NOMO-1 treated with DMSO at 0.1 percent for 48 hours (cell line): ENCODE measurements around the gene MCC.

Experiments
- DNase-seq: peaks from one replicate; lab custom pipeline; 2025; ENCODE audit not compliant: unreplicated experiment; lab: John Stamatoyannopoulos, UW

The MCC gene

DNA sequence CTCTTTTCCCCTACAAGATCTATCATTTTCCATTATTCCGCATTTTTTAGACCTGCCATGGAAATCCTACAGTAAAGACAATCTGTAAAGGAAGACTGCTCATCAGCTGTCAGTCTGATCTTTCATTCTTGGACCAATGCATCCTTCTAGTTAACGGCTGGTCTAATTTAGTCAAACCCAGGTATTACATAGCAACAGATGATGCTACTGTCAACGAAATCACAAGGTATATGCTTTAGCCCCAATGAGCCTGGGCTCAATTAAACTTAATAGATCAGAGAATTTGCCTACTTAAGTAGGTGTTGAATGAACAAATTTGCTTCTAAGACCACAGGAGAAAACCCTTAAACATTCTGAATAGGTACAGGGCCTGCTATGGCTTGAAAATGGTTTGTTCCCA is 260.5 kb downstream of the MCC start:
- no peak for DNase-seq

DNA sequence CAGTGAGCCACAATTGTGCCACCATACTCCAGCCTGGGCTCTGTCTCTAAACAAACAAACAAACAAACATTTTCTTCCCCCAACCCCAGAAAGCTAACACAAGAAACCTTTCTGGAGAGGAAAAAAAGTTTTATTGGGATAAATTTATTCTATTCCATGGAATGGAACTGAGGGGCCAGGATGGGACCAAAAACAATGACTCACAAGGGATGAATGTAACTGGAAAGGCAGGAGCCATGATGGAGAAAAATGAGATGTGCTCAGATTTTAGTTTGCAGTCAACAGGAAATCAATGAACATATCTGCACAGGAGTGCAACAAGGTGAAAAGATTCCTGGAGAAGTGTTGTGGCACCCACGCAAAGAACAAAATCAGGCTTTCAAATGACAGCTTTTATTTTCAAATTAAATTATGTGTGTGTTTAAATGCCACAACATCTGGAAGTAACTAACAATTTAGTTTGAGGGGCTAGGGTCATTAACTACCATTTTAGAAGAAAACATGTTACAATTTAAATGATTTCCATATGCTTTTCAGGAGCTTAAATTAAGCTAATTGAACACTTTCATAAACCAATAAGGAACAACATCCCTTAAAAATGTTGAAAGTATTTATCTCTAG is 262.0 kb downstream of the MCC start:
- DNase-seq: no peak

DNA sequence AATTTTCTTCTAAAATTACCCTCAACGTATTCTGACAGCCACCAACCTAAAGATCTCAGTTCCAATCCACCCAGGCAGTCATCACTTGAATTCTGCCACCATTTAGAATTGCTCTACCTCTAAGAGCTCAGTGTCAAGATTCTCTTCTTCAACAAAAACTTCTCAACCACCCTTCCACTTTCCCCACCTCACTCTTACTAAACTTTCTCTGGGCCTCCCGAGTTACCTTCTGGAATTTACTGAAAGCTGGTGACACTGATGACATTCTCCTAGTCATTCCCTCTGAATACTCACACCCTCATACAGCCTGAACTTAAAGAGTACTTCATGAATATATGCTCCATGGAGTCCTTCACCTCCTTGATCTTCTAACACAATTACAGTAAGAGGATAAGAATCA is 263.0 kb downstream of the MCC start:
- DNase-seq: no peak

DNA sequence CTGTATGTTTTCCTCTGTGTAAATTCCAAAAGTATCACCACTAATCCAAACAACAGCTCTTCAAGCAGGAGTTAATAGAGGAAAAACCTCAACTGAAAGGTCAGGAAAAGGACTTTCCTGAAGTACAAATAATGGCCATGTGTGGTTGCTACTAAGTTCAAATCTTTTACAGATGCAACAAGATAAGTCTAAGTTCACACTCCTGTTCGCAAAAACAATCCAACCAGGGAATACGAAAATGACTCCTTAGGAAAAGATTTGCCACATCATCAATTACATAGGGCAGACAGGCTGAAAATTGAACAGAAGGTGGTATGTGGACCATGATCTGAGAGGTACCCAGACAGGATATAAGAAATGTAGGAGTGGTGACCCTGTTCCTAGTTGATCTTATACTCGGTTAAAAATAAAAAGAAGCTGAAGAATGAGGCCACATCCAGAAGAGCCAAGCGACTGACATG is 263.6 kb downstream of the MCC start:
- DNase-seq: no peak

DNA sequence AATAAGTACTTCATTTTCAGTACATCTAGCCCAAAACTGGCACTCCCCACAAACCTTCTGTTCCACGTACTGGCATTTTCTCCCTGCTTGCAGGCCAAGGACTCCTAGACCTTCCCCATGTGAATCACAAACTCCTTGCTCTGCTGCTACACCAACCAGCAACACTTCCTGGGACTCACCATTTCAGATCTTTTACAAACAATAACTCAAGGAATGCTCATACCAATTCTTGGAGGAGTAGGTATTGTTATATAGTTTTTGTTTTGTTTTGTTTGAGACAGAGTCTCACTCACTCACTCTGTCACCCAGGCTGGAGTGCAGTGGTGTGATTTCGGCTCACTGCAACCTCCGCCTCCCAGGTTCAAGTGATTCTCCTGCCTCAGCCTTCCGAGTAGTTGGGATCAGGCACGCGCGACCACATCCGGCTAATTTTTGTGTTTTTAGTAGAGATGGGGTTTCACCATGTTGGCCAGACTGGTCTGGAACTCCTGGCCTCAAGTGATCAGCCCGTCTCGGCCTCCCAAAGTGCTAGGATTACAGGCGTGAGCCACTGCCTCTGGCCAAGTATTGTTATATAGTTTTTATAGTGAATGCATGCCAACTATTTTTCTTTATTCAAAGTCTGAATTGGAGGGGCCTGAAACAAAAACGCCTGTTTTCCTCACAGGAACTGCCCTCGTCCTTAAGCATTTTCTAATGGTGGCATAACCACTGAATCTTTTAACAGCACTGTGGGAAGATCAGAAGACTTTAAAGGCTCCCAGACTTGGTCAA is 264.2 kb downstream of the MCC start:
- no peak for DNase-seq

DNA sequence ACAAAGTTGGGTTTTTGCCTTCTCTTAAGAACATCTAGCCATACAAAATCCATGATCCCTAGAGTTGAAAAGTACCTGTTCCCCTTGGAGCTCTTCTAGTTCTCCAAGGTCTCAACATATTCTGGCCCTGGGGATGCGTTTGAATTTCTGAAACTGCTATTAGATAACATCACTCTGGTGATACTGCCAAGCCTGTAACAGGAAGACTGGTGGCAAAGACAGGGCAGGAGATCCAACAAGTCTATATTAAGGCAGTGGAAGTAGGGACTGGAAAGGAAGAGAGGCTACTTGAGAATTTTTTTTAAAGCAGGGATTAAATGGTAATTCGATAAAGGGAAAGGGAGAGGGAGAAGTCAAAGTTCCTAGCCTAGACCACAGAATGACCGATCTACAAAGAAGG is 264.9 kb downstream of the MCC start:
- no peak for DNase-seq

DNA sequence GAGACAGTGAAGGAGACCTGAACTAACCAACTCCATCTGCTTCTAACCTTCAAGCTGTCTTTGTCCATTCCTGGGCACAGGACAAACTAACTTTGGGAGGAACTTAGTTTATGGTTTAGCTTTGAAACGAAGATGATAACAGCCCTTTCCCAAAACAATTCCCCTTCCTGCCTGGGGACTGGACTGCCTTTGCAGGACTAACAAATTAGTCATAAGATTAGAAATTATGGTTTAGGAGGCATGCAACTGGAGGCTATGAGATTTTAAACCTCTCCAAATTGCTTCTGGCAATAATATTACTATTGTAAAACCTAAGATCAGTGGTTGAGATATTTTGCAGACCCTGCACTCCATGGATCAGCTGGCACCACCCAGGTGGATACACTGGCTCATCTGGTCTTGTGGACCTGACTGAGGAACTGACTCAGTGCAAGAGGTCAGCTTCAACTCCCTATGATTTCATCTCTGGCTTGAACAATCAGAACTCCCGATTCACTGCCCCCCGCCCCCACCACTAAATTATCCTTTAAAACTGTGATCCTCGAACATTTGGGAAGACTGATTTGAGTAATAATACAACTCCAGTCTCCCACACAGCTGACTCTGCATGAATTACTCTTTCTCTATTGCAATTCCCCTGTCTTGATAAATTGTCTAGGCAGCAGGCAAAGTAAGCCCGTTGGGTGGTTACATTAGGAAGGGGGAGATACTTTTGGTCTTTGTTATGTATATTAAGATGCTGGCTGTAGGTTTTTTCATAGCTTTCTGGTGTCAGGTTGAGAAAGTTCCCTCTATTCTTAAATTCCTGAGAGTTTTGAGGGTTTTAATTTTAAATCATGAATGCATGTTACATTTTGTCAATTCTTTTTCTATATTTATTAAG is 266.7 kb downstream of the MCC start:
- no peak for DNase-seq

DNA sequence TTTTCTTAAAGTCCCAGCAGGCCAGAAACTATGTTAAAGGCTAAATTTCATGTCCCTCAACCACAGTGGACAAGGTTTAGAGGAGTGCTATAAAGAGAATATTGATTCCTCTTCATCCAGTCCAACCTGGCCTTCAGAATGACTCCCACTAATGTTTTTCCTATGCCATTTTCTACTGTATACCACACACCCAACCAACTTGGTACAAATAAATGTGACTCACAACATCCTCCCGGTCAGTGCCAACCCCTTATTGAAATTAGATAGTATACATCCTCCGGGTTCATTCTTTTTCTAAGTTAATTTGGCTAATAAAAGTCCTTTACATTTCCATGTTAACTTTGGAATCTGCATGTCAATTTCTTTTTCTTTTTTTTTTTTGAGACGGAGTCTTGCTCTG is 268.6 kb downstream of the MCC start:
- no peak for DNase-seq

DNA sequence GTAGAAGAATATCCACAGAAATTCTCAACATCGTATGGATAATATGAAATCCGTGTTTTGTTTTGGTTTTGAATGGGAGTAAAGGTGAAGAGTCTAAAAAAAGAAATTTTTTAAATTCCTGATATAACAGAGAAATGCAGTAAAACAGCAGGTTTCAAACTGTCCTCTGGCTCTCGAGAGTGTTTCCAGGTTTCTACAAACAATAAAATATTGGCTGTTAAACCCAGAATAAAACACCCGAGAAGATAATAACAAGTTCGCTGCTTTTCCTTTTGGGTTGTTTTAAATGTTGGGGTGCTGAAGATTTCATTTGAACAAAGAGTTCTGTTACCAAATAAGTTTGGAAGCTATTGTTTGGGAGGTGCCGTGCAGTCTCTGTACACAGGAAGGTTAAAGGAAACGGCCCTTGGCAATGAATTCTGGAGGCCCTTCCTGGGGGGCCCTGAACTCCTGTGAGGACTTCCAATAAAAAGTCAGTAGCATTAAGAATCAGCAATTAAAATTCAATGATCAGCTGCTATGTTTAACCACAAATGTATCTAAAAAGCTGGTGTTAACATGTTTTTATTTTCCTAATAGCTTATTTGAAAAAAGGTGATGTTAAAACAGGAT is 269.2 kb downstream of the MCC start:
- no peak for DNase-seq

DNA sequence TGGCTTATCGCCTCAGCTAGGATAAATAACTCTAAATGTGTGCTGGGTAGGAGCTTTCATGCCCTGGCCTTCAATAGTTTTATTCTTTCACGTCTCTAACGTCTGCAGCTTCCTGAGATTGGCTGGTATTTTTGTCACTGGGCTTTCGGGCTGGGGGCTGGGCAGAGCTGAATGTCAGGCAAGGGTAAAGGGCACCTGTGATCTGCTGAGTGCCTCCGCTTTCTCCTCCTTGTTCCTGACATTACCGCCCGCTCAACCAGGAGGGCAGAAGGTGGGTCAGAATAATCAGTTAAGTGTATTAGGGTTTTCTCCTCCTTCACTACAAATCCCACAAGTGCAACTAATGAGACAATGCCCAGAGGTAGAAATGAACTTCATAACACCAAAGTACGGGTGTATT is 270.1 kb downstream of the MCC start:
- no peak for DNase-seq

DNA sequence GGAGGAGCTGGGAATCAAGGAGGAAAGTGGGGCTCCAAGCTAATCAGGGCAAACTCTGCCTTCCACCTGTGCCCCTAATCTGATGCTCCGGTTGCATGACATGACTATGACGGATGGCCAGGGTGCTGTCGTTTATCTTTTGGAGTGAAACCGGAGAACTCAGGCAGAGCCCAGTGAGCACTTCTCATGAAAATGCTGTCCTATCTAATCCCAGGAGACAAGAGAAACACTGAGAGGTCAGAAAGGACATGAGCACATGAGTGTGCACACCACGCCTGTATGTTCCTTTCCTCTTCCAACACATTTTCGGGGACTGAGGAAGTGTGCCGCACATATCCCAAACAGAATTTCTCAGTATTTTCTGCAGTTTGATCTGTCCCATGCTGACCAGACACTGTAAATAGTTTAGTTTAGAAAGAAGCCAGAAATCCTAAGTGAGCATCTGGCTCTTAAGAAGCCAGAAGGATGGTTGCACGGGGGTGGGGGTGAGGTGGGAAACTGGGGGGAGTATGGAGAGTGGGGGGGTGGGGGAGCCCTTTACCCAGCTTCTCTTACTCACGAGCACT is 270.6 kb downstream of the MCC start:
- DNase-seq: no peak

DNA sequence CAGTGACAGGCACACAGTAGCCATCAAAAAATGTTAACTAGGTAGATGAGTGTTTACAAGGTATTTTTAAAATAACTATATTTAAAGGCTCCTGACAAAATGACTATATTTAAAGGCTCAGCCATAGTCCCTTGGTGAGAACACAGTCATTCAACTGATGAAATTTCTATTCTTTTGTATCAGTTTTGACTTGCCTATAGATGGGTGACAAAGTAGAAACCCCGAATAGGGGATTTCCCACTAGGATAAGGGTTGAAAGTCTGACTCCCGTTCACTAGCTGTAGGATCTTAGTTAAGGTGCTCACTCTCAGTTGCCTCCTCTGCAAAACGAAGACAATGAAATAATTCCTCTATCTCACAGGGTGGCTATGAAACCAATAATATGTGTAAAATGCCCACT is 271.7 kb downstream of the MCC start:
- DNase-seq: no peak

DNA sequence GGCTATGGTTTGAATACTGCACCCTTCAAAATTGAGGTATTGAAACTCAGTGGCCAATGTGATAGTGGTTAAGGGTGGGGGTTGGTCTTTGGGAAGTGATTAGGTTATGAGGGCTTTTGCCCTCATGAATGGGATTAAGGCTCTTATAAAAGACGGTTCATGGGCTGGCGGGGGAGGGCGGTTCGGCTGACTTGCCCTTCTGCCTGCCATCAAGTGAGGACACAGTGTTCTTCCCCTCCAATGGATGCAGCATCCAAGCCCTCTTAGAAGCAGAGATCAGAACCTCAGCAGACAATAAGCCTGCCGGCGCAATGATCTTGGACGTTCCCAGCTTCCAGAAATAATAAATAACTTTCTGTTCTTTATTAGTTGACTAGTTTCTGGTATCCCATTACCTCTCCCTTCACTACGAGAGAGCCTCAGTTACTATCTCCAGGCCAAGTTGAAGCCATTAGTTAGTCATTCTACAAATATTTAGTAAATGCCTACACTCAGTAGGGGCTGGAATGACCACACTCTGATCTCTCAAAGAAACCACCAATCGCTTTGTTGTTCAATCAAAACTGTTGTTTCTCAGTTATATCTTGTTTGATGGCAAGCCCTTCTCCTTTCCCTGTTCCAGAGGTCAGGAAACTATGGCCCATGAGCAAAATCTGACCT is 272.7 kb downstream of the MCC start:
- DNase-seq: no peak

DNA sequence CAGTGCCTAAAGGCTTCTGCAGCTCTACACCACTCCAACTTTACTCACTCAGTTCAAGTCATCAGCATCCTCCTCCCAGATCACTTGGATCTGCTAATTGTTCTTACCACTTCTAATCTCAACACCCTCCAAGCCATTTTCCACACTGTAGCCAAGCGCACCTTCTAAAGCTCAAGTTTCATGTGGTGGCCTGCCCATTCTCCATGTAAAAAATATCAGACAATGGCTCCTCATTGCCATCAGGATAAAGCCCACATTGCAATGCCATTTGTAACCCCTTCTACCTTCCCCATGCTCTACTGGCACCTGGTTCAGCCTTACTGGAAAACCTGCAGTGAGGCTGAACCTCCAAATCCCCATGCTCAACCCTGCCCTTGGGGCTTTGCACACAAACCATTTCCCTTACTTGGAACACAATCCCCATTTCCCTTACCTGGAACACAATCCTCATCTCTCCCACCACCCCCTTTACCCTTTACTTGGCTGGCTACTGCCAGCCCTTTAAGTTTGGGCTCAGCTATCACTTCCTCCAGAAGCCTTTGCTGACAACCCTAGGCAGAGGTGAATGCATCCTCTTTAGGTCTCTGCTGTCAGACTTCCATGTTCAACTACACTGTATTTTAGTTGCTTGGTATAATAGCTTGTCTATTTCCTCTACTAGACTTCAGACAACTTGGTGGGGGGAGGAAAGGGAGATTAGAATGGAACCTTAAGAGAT is 273.5 kb downstream of the MCC start:
- no peak for DNase-seq

DNA sequence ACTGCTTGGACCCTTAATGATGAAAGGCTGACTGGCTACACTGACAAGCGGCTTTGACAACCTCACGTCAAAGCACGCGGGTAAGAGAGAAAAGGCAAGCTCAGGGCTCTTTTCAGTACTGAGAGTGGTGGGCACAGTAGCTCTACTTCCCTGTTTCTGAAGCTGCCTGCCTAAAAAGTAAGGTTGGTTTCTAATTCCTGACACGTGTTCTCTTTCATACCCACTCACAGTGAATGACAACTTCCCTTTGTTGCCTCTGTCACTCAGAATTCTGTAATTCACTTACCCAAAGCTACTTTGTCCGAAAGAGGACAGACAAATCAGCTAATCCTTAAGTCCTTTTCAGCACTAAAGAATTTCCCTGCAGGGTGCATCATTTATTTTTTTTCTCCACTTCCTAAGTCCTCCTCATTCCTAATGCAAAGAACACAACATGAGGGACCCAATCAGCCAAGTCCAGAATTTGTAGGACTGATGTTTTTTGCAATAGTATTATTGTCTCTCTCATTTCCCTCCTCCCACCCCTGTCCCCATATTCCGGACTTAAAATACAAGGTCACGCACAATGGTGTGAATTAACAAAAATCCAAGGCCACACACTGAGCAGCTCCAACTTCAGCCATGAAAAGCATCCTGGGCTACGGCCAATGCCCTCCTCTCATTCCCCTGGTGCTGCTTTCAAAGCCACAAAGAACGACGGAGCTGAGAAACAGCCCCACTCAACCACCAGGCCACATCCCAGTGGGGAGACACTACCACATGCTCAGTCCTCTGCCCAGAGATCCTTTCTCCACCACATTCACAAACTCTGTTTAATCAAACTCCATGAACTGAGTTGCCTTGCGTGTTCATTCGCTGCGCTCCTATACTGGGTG is 274.5 kb downstream of the MCC start:
- DNase-seq: peak; percentile 32

DNA sequence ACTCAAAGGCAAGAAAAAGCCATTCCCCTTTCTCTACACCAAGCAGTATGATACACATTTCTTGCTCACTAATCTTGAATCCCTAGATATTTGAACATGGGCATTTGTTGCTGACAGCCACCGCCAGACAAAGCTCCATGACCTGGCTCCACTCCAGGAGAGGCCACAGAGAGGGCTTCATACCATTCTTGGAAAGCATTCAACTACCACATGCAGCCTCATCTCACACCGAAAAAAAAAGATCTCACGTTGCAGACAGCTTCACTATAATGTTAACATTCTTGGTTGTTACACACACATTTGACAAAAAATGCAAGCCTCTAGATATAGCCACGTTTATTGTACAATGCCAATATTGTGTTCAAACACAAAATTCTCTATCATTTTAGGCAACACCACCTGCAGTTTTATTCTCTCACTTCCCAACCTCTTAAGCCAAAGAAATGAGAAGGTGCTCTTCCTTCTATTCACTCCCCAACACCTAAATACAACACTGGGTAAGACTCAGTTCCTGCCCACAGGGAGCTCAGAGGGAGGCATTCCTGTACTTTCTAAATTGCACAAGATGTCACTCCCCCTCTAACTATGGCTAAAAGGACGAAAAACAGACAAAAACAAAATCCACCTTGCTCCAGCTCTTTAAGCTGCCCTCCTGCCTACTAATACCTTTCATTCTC is 275.9 kb downstream of the MCC start:
- no peak for DNase-seq

DNA sequence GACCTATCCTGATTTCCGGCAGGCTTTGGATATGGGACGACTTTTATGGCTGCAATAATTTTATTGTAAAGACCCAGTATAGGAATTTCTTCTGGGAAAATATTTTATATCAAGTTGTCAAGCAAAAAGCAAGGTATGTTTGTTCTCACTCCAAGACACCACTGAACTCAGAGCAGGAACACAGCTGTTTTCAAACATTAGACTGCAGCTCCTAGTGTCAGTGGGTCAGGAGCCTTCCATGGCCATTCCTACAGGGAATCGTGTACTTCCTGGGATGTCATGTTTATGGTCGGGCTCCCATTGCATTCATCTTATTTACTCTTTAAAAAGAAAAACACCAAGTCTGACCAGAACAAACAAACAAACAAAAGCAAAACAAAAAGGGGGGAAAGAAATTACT is 278.8 kb downstream of the MCC start:
- no peak for DNase-seq

DNA sequence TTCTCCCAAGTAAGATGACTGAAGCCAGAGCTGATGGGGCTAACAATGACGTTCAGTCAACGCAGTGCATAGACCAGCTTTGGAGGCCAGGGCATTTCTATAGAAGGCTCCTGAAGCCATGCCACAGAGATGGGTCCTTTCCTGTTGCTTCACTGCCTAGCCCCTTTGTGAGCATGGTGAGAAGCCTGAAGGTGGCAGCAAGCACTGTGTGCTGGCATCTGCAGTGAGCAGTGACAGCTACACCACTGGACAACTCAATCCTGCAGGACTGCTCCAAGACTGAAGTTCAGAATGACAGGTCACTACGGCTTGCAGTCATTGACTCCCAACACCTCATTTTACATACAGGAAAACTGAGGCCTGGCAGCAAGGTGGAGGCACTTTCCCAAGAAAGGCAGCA is 282.4 kb downstream of the MCC start:
- no peak for DNase-seq
